Astrocyte (in vitro differentiated cells and primary cell): Measurements from ENCODE around the gene COL9A1. TPM values are rescaled to one million over a fixed set of nuclear protein-coding genes. Genes with fewer than 3 reads are reported as not detected.

ENCODE experiments used
- DNase-seq: peaks from one replicate; pipeline ENCODE4 v3.0.0-alpha.2; 2010; ENCODE audit warnings: low read depth
- FAIRE-seq: peaks from 2 replicates; lab custom pipeline; 2011; peaks lifted over from hg19 to GRCh38; lab: Jason Lieb, UNC
- H2AFZ ChIP-seq: 2 replicates; pipeline ENCODE4 v1.6.0; 2012; ENCODE audit warnings: low read depth, low read length, inconsistent platforms
- H3K27ac ChIP-seq: 2 replicates; pipeline ENCODE4 v1.5.1; 2011; ENCODE audit warnings: low read depth, low read length, inconsistent platforms
- H3K27me3 ChIP-seq: 2 replicates; pipeline ENCODE4 v1.6.0; 2011; ENCODE audit warnings: low read length, inconsistent platforms; ENCODE audit not compliant: insufficient read depth
- H3K36me3 ChIP-seq: 2 replicates; pipeline ENCODE4 v1.5.1; 2011; ENCODE audit warnings: low read length, inconsistent platforms; ENCODE audit not compliant: insufficient read depth
- H3K4me1 ChIP-seq: 2 replicates; pipeline ENCODE4 v1.5.1; 2011; ENCODE audit warnings: low read length, inconsistent platforms; ENCODE audit not compliant: insufficient read depth
- H3K4me2 ChIP-seq: 2 replicates; pipeline ENCODE4 v1.6.0; 2012; ENCODE audit warnings: low read length, inconsistent platforms
- H3K4me3 ChIP-seq: 2 replicates; pipeline ENCODE4 v1.5.1; 2011; ENCODE audit warnings: low read depth, mild to moderate bottlenecking, low read length, inconsistent platforms; ENCODE audit not compliant: insufficient read depth
- H3K79me2 ChIP-seq: 2 replicates; pipeline ENCODE4 v1.6.0; 2012; ENCODE audit warnings: mild to moderate bottlenecking, low read length, inconsistent platforms; ENCODE audit not compliant: insufficient read depth
- H3K9ac ChIP-seq: 2 replicates; pipeline ENCODE4 v1.6.0; 2012; ENCODE audit warnings: mild to moderate bottlenecking, low read length, inconsistent platforms
- H3K9me3 ChIP-seq: 2 replicates; pipeline ENCODE4 v1.5.1; 2012; ENCODE audit warnings: low read depth, mild to moderate bottlenecking, low read length, inconsistent platforms; ENCODE audit not compliant: insufficient read depth
- H4K20me1 ChIP-seq: 2 replicates; pipeline ENCODE4 v1.6.0; 2012; ENCODE audit warnings: low read length, inconsistent platforms; ENCODE audit not compliant: insufficient read depth
- H3K27ac Mint-ChIP-seq: one replicate; pipeline ENCODE4 v1.8.0; 2021; ENCODE audit warnings: mild to moderate bottlenecking, mixed read lengths; ENCODE audit not compliant: unreplicated experiment
- H3K27me3 Mint-ChIP-seq: one replicate; pipeline ENCODE4 v1.8.0; 2021; ENCODE audit warnings: low read depth, mixed read lengths; ENCODE audit not compliant: unreplicated experiment
- H3K36me3 Mint-ChIP-seq: one replicate; pipeline ENCODE4 v1.8.0; 2021; ENCODE audit warnings: low read depth, mixed read lengths; ENCODE audit not compliant: unreplicated experiment
- H3K4me1 Mint-ChIP-seq: one replicate; pipeline ENCODE4 v1.8.0; 2021; ENCODE audit warnings: low read depth, mixed read lengths; ENCODE audit not compliant: unreplicated experiment
- H3K4me3 Mint-ChIP-seq: one replicate; pipeline ENCODE4 v1.8.0; 2021; ENCODE audit warnings: mild to moderate bottlenecking, moderate library complexity, mixed read lengths; ENCODE audit not compliant: unreplicated experiment
- H3K9me3 Mint-ChIP-seq: one replicate; pipeline ENCODE4 v1.8.0; 2021; ENCODE audit warnings: mild to moderate bottlenecking, mixed read lengths; ENCODE audit not compliant: unreplicated experiment
- EZH2 ChIP-seq: IDR thresholded peaks from 2 replicates; pipeline ENCODE4 v1.6.1; 2012; ENCODE audit warnings: mild to moderate bottlenecking, low read length, inconsistent platforms; ENCODE audit not compliant: insufficient read depth
- total RNA-seq: library from RNA; stranded (reverse); gene quantifications from 2 replicates; pipeline ENCODE4 v1.2.1, GENCODE V29; 2021
- TF ChIP-seq, protein P1 (sequence below): IDR thresholded peaks from 2 replicates; pipeline ENCODE4 v1.5.1; 2011; ENCODE audit warnings: low read depth, mild to moderate bottlenecking, inconsistent platforms, low read length, moderate library complexity; ENCODE audit not compliant: insufficient read depth

COL9A1 gene
- total RNA-seq, 1 donor from 2014 or later, result 0.11 TPM

- Histone ChIP-seq H3K79me2 (no peaks in the 10 kb centered on the region), H3K27ac (no peak overlapping the region), H3K9me3 (no peaks in the 10 kb centered on the region), H3K36me3 (no peaks in the 10 kb centered on the region), H3K4me1 (no peaks in the 10 kb centered on the region), H4K20me1 (no peaks in the 10 kb centered on the region), H3K9ac (no peak overlapping the region), H3K4me2 (no peak overlapping the region), H3K27me3 (peaks cover 4% of the 10 kb centered on the region), H3K4me3 (no peak overlapping the region), H2AFZ (no peak overlapping the region)
- Mint-ChIP-seq H3K27me3 (peaks cover 47% of the 10 kb centered on the region), H3K4me1 (peaks cover 8% of the 10 kb centered on the region), H3K27ac (no peak overlapping the region), H3K36me3 (peaks cover 6% of the 10 kb centered on the region), H3K9me3 (peaks cover 38% of the 10 kb centered on the region), H3K4me3 (no peak overlapping the region)
- TF ChIP-seq, protein P1, sequence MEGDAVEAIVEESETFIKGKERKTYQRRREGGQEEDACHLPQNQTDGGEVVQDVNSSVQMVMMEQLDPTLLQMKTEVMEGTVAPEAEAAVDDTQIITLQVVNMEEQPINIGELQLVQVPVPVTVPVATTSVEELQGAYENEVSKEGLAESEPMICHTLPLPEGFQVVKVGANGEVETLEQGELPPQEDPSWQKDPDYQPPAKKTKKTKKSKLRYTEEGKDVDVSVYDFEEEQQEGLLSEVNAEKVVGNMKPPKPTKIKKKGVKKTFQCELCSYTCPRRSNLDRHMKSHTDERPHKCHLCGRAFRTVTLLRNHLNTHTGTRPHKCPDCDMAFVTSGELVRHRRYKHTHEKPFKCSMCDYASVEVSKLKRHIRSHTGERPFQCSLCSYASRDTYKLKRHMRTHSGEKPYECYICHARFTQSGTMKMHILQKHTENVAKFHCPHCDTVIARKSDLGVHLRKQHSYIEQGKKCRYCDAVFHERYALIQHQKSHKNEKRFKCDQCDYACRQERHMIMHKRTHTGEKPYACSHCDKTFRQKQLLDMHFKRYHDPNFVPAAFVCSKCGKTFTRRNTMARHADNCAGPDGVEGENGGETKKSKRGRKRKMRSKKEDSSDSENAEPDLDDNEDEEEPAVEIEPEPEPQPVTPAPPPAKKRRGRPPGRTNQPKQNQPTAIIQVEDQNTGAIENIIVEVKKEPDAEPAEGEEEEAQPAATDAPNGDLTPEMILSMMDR, result no peak
- no peak for TF ChIP-seq EZH2
- no peak for FAIRE-seq
- no peak for DNase-seq
Observed at GRCh38 chr6:70337743-70338105, 34.8 kb upstream of the COL9A1 start.

DNA sequence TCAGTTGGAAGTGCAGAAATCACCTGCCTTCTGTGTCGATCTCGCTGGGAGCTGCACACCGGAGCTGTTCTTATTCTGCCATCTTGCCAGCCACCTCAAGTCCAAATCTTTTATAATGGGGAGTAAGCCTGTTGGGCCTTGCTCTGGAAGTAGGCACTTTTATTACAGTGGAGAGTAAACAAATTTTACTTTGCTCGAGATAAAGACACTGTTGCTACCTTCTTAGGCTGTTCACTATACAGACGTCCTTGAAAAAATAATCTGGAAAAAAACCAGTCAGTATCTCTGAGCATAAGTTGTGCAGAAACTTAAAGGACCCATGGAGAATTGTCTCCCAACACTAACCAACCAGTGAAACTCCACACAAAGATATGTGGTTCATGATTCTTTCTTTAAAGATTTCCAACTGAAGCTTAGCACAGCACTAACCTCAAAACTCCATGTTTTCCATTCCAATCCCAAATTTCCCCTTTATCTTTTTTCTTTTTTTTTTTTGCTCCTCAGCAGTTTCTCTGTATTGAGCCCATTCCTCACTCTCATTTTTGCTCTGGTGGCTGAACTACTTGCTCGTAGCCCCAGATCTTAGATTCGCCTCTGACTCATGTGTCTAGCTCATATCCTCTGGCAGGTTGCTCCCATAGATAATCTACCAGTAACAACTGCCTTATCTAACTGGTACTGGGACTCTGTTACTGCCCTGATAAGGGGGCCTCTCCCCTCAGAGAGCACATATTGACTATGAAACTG lies 34.3 kb upstream of the COL9A1 start:
- Mint-ChIP-seq H3K4me3 (no peak overlapping the region), H3K9me3 (peaks cover 40% of the 10 kb centered on the region), H3K36me3 (peaks cover 6% of the 10 kb centered on the region), H3K4me1 (peaks cover 8% of the 10 kb centered on the region), H3K27me3 (peaks cover 47% of the 10 kb centered on the region), H3K27ac (no peak overlapping the region)
- no peaks in the 10 kb centered on the region for H3K9me3 ChIP-seq
- no peaks in the 10 kb centered on the region for H3K4me1 ChIP-seq
- FAIRE-seq, result no peak
- DNase-seq, result no peak
- no peaks in the 10 kb centered on the region for H4K20me1 ChIP-seq
- no peak overlapping the region for H3K4me3 ChIP-seq
- no peaks in the 10 kb centered on the region for H3K36me3 ChIP-seq
- no peak overlapping the region for H3K4me2 ChIP-seq
- H3K27me3 ChIP-seq, result peaks cover 4% of the 10 kb centered on the region
- TF ChIP-seq, protein P1, result no peak
- no peak for TF ChIP-seq EZH2
- no peak overlapping the region for H3K9ac ChIP-seq
- H2AFZ ChIP-seq, result no peak overlapping the region
- no peak overlapping the region for H3K27ac ChIP-seq
- H3K79me2 ChIP-seq, result no peaks in the 10 kb centered on the region

GRCh38 chr6:70327036-70327435 lies 24.2 kb upstream of the COL9A1 start:
- H3K4me3 Mint-ChIP-seq, result no peak overlapping the region

More at GRCh38 chr6:70327036-70327435, 24.2 kb upstream of the COL9A1 start:
- Histone ChIP-seq H4K20me1 (no peaks in the 10 kb centered on the region), H3K9me3 (no peaks in the 10 kb centered on the region), H3K27me3 (peaks cover 34% of the 10 kb centered on the region), H3K79me2 (no peaks in the 10 kb centered on the region), H3K4me2 (no peak overlapping the region), H3K9ac (no peak overlapping the region), H3K27ac (no peak overlapping the region), H3K4me3 (no peak overlapping the region), H3K4me1 (no peaks in the 10 kb centered on the region), H2AFZ (no peak overlapping the region), H3K36me3 (no peaks in the 10 kb centered on the region)
- H3K27ac Mint-ChIP-seq, result no peak overlapping the region
- H3K4me1 Mint-ChIP-seq, result no peaks in the 10 kb centered on the region
- peaks cover 7% of the 10 kb centered on the region for H3K9me3 Mint-ChIP-seq
- TF ChIP-seq, protein P1, result no peak
- no peaks in the 10 kb centered on the region for H3K36me3 Mint-ChIP-seq
- peaks cover 46% of the 10 kb centered on the region for H3K27me3 Mint-ChIP-seq
- no peak for DNase-seq
- no peak for FAIRE-seq
